ENCODE results near the gene UMOD.

UMOD gene

GRCh38 chr16:20347666-20348364 is 4.7 kb downstream of the UMOD start:
- TF ChIP-seq POLR2A (IDR thresholded peaks at IDR 0.05; ENCODE audit: low read depth, low read length): no peak
- FAIRE-seq: no peak
- no peak for DNase-seq (ENCODE audit: insufficient read length, low spot score)

DNA sequence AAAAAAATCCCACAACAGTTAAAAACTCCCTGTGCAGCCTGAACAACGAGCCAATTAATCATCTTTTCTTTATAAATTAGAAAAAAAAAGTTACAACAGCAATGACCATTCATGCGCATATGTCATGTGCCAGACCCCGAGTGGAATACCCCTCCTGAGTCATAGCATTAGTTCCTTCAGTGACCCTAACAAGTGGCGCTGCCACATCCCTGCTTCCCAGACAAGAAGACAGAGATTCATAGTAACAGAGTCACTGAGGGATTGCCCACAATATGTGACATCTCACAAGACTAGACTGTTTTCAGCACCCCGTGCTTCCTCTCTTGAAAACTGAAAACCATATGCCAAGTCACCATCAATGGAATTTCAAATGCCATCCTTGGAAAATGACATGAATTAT is 7.9 kb downstream of the UMOD start:
- no peak for TF ChIP-seq POLR2A (IDR thresholded peaks at IDR 0.05; ENCODE audit: low read depth, low read length)
- FAIRE-seq: no peak
- no peak for DNase-seq (ENCODE audit: insufficient read length, low spot score)

DNA sequence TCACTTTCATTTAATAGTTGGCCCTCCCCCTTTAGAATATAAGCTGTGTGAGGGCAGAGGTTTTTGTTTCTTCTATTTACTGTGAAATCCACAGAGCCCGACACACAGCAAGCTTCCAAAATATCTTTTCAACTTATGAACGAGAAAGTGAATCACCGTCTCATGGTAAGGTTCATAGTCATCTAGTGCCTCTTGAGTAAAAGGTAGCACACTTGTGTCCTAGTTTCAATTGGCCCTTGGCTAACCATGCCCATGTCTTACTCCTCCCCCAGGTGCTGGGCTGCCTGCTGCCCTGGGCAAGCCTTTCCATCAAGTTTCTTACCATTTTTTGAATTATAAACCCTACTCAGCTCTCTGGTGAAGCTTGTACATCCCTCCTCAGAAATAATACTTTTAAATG is 12.8 kb downstream of the UMOD start:
- FAIRE-seq (no peak), DNase-seq (ENCODE audit: insufficient read length, low spot score) (no peak)

GRCh38 chr16:20336955-20337354 is 15.6 kb downstream of the UMOD start:
- FAIRE-seq (no peak), DNase-seq (ENCODE audit: insufficient read length, low spot score) (no peak)
- TF ChIP-seq POLR2A (IDR thresholded peaks at IDR 0.05; ENCODE audit: low read depth, low read length): no peak

More for the DNA sequence above, 12.8 kb downstream of the UMOD start:
- TF ChIP-seq POLR2A (IDR thresholded peaks at IDR 0.05; ENCODE audit: low read depth, low read length): no peak

GRCh38 chr16:20334396-20334795 is 18.1 kb downstream of the UMOD start:
- no peak for TF ChIP-seq POLR2A (IDR thresholded peaks at IDR 0.05; ENCODE audit: low read depth, low read length)
- DNase-seq (ENCODE audit: insufficient read length, low spot score): no peak
- no peak for FAIRE-seq

- no peak for TF ChIP-seq POLR2A (IDR thresholded peaks at IDR 0.05; ENCODE audit: low read depth, low read length)
- DNase-seq (ENCODE audit: insufficient read length, low spot score): no peak
- FAIRE-seq: no peak
These were observed 19.4 kb downstream of the UMOD start for GRCh38 chr16:20333120-20333519.

DNA sequence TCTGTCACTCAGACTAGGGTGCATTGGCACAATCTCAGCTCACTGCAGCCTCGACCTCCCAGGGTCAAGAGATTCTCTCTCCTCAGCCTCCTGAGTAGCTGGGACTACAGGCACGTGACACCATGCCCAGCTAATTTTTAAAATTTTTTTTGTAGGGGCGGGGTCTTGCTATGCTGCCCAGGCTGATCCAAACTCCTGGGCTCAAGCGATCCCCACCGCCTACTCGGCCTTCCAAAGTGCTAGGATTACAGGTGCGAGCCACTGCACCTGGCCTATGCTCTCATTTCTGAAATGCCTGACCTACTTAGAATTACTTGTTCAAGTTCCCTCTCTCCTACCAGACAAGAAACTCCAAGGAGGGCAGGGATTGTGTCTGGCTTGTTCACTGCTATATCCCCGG is 20.1 kb downstream of the UMOD start:
- FAIRE-seq (no peak), DNase-seq (ENCODE audit: insufficient read length, low spot score) (no peak)
- TF ChIP-seq POLR2A (IDR thresholded peaks at IDR 0.05; ENCODE audit: low read depth, low read length): no peak

DNA sequence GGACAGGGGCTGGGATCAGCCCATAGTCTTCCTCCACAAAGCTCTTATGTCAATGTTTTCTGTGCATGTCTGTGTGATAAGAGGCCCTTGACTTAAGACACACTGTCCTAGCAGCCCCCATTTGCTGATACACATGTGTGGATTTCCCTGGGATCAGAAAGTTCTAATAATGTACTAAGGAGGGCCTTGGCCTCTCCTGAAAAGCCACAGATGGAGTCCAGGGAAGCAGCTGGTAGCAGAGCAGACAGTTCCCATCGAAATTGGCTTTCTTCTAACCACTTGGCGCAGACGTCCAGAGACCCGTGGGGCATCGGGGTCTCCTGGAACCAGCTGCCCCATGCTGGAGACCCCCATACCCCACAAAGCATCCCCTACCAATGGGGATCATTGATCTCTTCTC is 20.9 kb downstream of the UMOD start:
- TF ChIP-seq POLR2A (IDR thresholded peaks at IDR 0.05; ENCODE audit: low read depth, low read length): no peak
- DNase-seq (ENCODE audit: insufficient read length, low spot score) (no peak), FAIRE-seq (no peak)

- no peak for TF ChIP-seq POLR2A (IDR thresholded peaks at IDR 0.05; ENCODE audit: low read depth, low read length)
- FAIRE-seq (no peak), DNase-seq (ENCODE audit: insufficient read length, low spot score) (no peak)
These were observed 22.9 kb downstream of the UMOD start for GRCh38 chr16:20329392-20330138.

DNA sequence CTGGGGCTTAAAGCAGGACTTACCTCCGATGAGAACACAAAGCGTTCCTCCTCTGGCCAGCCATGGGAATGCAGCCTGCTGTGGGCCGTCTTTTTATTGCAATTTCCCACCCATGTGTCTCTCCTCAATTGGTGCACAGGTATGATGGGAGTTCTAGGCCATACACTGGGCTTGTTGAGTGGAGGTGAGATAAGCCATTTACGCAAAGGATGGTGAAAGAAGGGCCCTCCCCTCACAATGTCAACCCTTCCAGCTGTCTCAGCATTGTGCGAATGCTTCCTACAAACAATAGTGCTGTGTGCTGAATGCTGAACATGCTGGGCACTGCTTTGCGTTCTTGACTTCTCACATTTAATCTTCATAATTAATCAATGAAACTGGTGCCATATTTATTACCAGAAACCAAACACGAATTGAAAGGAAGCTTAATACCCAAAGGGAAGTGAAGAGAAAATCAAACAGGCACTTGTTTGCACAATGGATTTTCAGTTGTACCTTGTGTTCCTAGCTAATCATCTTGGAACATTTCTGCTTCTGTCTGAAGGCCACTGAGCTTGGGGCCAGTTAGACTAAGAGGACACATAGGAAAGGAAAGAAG is 25.0 kb downstream of the UMOD start, which contains the start of gene GP2:
Gene GP2 (minus strand): TSS at position 70 of the 598 bp plus-strand sequence. CDS start 1,082 bp downstream, outside the sequence.
- FAIRE-seq (no peak), DNase-seq (ENCODE audit: insufficient read length, low spot score) (no peak)
- TF ChIP-seq POLR2A (IDR thresholded peaks at IDR 0.05; ENCODE audit: low read depth, low read length): no peak

GRCh38 chr16:20326321-20326720 is 26.2 kb downstream of the UMOD start:
- FAIRE-seq (no peak), DNase-seq (ENCODE audit: insufficient read length, low spot score) (no peak)

DNA sequence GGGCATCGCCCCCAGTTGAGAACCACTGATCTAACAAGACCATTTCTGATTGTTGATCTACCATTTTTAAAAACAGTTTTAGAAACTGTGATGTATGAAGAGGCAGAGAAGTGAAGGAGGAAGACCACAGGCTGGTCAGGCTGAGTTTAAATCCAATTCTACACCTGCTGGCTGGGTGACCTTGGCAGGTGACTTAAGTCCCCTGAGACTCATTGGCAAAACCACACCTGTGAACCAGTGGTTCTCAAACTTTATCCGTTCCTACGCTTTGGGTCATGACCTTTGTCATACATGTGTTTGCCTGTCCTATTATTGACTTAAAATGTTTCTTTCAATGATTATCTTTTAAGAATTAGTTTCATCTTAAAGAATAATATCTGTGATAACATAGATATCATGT is 27.5 kb downstream of the UMOD start:
- no peak for TF ChIP-seq POLR2A (IDR thresholded peaks at IDR 0.05; ENCODE audit: low read depth, low read length)
- no peak for FAIRE-seq
- DNase-seq (ENCODE audit: insufficient read length, low spot score): no peak

More at GRCh38 chr16:20326321-20326720, 26.2 kb downstream of the UMOD start:
- TF ChIP-seq POLR2A (IDR thresholded peaks at IDR 0.05; ENCODE audit: low read depth, low read length): no peak

DNA sequence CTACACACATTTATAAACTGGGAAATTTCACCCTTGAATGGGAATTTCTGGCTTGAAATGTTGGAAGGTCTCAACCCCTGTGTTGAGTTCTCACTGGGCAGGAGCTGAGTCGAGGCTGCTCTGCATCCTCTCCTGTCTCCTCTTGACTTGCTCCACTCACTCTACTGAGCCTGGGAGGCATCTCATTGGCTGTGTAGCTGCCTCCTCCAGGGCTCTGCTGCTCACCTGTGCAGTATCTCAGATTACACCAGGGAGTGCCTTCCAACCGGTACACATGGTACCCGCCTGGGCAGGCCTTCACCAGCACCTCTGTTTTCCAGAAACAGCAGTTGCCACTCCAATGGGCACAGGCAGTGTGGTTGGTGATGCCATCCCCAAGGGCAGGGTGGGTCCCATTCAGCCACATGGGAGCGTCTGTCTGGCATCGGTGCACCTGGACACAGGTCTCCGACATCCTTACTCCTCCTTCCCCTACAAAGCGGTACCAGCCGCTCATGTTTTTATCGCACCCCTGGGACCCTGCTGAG is 28.9 kb downstream of the UMOD start:
- no peak for TF ChIP-seq POLR2A (IDR thresholded peaks at IDR 0.05; ENCODE audit: low read depth, low read length)
- DNase-seq (ENCODE audit: insufficient read length, low spot score) (no peak), FAIRE-seq (no peak)

GRCh38 chr16:20322696-20323095 is 29.8 kb downstream of the UMOD start:
- no peak for FAIRE-seq
- DNase-seq (ENCODE audit: insufficient read length, low spot score): no peak

More at GRCh38 chr16:20322696-20323095, 29.8 kb downstream of the UMOD start:
- no peak for TF ChIP-seq POLR2A (IDR thresholded peaks at IDR 0.05; ENCODE audit: low read depth, low read length)

Data from H54 (cell line).